ENCODE results near the gene TMPRSS13. TPM values are rescaled to one million over a fixed set of nuclear protein-coding genes. Genes with fewer than 3 reads are reported as not detected.

Gene TMPRSS13
- total RNA-seq, 4 donors from 2014 or later, result 0.27 to 0.79 TPM; not detected in 2

DNA sequence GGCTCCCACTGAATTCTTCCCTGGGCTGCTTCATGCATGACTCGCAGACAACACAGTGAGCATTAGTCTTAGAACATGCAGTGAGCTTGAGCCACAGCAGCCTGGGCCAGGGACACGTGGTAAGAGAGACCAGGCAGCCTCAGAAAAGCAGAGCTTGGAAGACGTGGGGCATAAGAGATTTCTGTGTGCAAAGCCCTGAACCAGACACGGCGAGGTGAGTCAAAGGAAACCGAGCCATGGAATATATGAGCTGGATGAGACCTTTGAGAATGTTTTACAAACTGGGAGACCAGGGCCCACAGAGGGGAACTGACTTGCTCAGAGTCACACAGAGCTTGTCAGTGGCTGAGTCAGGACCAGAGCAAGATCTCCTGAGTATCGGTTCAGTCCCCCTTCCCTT lies 44.2 kb downstream of the TMPRSS13 start:
- 64 to 73% methylated on average over 3 to 7 of the region's 7 CpGs for WGBS, 2 donors (ENCODE audit: low coverage in 1 of 2)
- TF ChIP-seq, protein P1, sequence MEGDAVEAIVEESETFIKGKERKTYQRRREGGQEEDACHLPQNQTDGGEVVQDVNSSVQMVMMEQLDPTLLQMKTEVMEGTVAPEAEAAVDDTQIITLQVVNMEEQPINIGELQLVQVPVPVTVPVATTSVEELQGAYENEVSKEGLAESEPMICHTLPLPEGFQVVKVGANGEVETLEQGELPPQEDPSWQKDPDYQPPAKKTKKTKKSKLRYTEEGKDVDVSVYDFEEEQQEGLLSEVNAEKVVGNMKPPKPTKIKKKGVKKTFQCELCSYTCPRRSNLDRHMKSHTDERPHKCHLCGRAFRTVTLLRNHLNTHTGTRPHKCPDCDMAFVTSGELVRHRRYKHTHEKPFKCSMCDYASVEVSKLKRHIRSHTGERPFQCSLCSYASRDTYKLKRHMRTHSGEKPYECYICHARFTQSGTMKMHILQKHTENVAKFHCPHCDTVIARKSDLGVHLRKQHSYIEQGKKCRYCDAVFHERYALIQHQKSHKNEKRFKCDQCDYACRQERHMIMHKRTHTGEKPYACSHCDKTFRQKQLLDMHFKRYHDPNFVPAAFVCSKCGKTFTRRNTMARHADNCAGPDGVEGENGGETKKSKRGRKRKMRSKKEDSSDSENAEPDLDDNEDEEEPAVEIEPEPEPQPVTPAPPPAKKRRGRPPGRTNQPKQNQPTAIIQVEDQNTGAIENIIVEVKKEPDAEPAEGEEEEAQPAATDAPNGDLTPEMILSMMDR (IDR thresholded peaks at IDR 0.05), result no peak
- TF ChIP-seq POLR2AphosphoS5 (IDR thresholded peaks at IDR 0.05) (no peak), EP300 (IDR thresholded peaks at IDR 0.05; ENCODE audit: low read depth) (no peak), POLR2A (IDR thresholded peaks at IDR 0.05) (no peak)
- Histone ChIP-seq H3K4me1 (peaks cover 6 to 32% (median 18%) of the 10 kb centered on the region in 4 donors), H3K36me3 (no peaks in the 10 kb centered on the region), H3K27me3 (no peaks in the 10 kb centered on the region), H3K27ac (peak overlapping the region; percentile 69 to 91 (median 81)), H3K4me3 (no peak overlapping the region), H3K9me3 (no peaks in the 10 kb centered on the region)
- DNase-seq, result no peak
- intact Hi-C loops (cut with DNase I; ENCODE audit: low total_unique reads), result no loop called here
- in situ Hi-C loops (cut with MboI; ENCODE audit: low pct_ligation_motif_present in 1 of 4, low pct_unique_long_range_greater_than_20kb in 1 of 4, low sequenced_read_pairs in 3 of 4), result no loop called here

DNA sequence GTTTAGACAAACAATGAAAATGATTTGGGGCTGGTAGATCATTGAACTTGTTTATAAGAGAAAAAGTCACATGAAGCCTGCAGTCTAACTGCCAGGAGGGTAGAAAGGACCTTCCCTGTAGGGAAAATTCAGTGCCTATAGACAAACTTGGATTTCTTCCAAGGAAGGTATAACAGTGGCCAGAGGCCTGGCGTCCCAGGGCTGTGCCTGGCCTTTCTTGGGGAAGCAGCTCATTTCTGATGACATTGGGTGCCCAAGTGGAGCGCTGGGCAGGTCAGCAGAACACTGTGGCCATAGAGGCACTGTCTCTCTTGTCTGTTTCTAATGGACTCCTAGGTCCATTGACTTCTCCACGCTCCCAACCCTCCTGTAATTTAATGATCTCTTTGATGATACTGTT lies 46.1 kb downstream of the TMPRSS13 start:
- Histone ChIP-seq H3K36me3 (no peaks in the 10 kb centered on the region), H3K27ac (peak overlapping the region; percentile 69 to 91 (median 81)), H3K27me3 (peaks cover 12% of the 10 kb centered on the region), H3K9me3 (no peaks in the 10 kb centered on the region), H3K4me3 (no peak overlapping the region), H3K4me1 (peaks cover 6 to 32% (median 18%) of the 10 kb centered on the region in 4 donors)
- in situ Hi-C loops (cut with MboI; ENCODE audit: low pct_ligation_motif_present in 1 of 4, low pct_unique_long_range_greater_than_20kb in 1 of 4, low sequenced_read_pairs in 3 of 4) (no loop called here), intact Hi-C loops (cut with DNase I; ENCODE audit: low total_unique reads) (no loop called here)
- 50 to 73% methylated on average over 1 to 3 of the region's 3 CpGs for WGBS, 2 donors (ENCODE audit: low coverage in 1 of 2)
- no peak for DNase-seq
- TF ChIP-seq, protein P1 (IDR thresholded peaks at IDR 0.05), result no peak
- TF ChIP-seq EP300 (IDR thresholded peaks at IDR 0.05; ENCODE audit: low read depth), result no peak
- TF ChIP-seq POLR2A (IDR thresholded peaks at IDR 0.05), result no peak
- TF ChIP-seq POLR2AphosphoS5 (IDR thresholded peaks at IDR 0.05), result no peak

DNA sequence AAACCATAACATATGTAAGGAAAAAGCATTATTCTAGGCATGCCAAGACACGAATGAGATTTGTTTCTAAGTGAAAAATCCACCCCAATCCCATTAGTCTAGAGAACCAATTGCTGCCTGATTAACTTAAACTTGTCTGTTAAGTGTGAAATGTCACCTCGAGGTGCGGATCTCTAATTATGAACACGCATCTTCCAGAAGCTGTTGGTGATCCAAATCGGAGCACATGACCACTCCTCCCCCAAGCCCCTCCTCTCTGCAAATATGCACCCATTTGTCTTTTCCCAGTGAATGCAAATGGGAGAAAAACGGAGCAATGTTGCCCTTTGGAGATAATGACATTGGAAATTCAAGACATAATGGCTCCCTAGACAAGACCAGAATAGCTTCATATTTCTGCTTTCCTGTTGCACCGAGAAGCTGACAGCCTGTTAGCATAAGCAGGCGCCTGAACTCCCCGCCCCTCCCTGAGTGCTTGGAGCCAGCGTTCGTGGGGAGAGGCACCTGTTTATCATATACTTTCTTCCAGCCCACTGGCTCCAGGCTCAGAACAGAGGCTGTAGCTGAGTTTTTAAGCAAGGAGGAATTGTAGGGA lies 46.8 kb downstream of the TMPRSS13 start:
- Histone ChIP-seq H3K36me3 (no peaks in the 10 kb centered on the region), H3K27me3 (peaks cover 19% of the 10 kb centered on the region), H3K9me3 (no peaks in the 10 kb centered on the region), H3K4me3 (no peak overlapping the region), H3K4me1 (peaks cover 6 to 35% (median 18%) of the 10 kb centered on the region in 4 donors), H3K27ac (peak overlapping the region; percentile 69 to 91 (median 81))
- in situ Hi-C loops (cut with MboI; ENCODE audit: low pct_ligation_motif_present in 1 of 4, low pct_unique_long_range_greater_than_20kb in 1 of 4, low sequenced_read_pairs in 3 of 4) (no loop called here), intact Hi-C loops (cut with DNase I; ENCODE audit: low total_unique reads) (no loop called here)
- TF ChIP-seq POLR2A (IDR thresholded peaks at IDR 0.05) (no peak), POLR2AphosphoS5 (IDR thresholded peaks at IDR 0.05) (peak in 1 of 3 donors; percentile 16), EP300 (IDR thresholded peaks at IDR 0.05; ENCODE audit: low read depth) (no peak)
- DNase-seq, result no peak
- WGBS, 2 donors (ENCODE audit: low coverage in 1 of 2), result 34 to 54% methylated on average over 4 to 11 of the region's 11 CpGs

DNA sequence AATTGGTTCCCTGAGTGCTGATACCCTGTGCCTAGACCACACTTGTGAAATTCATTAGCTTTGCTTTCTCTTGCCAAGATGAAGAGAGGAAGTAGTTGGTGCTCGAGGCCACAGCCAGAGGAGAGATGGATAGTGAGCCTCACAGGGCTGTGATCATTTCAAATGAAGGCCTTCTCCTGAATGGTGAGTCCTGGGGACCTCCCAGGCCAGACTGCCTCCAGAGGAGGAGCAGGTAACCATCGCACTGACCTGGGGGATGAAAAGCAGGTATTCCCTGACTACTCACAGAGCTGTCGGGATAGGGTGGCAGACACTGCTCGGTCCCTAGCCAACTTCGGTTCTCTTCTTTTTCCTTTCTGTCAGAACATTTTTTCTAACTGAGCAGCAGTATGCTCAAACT lies 48.0 kb downstream of the TMPRSS13 start:
- WGBS, 2 donors (ENCODE audit: low coverage in 1 of 2), result 82 to 86% methylated on average over 5 of the region's 5 CpGs
- TF ChIP-seq EP300 (IDR thresholded peaks at IDR 0.05; ENCODE audit: low read depth), result no peak
- peak overlapping the region in 2 of 4 donors; percentile 3 to 91 for H3K27ac ChIP-seq
- intact Hi-C loops (cut with DNase I; ENCODE audit: low total_unique reads) (no loop called here), in situ Hi-C loops (cut with MboI; ENCODE audit: low pct_ligation_motif_present in 1 of 4, low pct_unique_long_range_greater_than_20kb in 1 of 4, low sequenced_read_pairs in 3 of 4) (no loop called here)
- H3K9me3 ChIP-seq, result no peaks in the 10 kb centered on the region
- H3K27me3 ChIP-seq, result peaks cover 30% of the 10 kb centered on the region
- H3K4me1 ChIP-seq, result peaks cover 6 to 45% (median 24%) of the 10 kb centered on the region in 4 donors
- no peak for DNase-seq
- H3K4me3 ChIP-seq, result no peak overlapping the region
- H3K36me3 ChIP-seq, result no peaks in the 10 kb centered on the region

DNA sequence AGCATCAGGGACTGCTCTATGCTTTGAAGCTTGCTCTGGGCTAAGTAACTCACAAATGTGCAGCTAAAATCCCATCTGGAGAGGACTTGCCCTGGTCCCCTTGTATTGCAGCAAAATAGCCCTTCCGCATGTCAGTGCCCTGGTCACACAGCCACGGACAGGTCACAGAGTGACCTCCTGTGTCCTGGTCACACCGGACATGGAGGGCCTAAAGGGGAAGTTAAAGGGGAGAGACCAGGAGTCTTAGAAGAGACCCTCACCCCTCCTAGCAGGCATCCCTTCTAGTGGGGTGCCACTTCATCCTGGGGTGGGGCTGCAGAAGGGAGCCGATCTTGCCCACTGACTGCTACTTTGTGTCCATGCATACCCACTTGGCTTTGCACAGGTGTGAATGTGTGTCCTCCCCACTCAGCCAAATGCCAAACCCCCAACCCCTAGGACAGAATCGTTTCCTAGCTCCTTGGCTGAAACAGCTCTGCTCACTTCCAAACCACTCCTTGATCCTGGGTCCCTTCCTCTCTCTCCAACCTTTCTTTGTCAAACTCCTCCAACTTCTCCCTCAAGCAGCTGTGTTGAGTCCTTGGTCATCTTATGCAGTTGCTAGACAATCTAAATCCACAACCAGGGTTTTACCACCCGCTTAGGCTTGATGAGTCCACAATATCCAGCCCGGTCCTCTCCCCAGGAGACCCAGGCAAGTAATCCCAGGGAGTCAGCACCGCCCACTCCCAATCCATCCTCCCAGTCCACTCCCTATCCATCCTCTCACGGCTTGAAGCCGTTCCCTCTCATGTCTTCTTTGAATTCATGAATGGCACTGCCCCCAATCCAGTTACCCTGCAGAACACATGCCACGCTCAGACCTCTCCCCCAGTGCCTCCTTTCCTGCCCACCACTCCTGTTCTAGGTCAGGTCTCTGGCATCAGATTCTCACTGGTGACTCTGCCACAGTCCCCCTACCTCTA lies 49.4 kb downstream of the TMPRSS13 start:
- Histone ChIP-seq H3K36me3 (no peaks in the 10 kb centered on the region), H3K4me1 (peaks cover 6 to 45% (median 29%) of the 10 kb centered on the region in 4 donors), H3K4me3 (no peak overlapping the region), H3K27ac (peak overlapping the region in 1 of 4 donors; percentile 91), H3K27me3 (peaks cover 45% of the 10 kb centered on the region), H3K9me3 (no peaks in the 10 kb centered on the region)
- DNase-seq, result no peak
- no peak for TF ChIP-seq POLR2A (IDR thresholded peaks at IDR 0.05)
- no peak for TF ChIP-seq POLR2AphosphoS5 (IDR thresholded peaks at IDR 0.05)
- TF ChIP-seq EP300 (IDR thresholded peaks at IDR 0.05; ENCODE audit: low read depth), result no peak
- TF ChIP-seq, protein P1 (IDR thresholded peaks at IDR 0.05), result no peak
- in situ Hi-C loops (cut with MboI; ENCODE audit: low pct_ligation_motif_present in 1 of 4, low pct_unique_long_range_greater_than_20kb in 1 of 4, low sequenced_read_pairs in 3 of 4) (no loop called here), intact Hi-C loops (cut with DNase I; ENCODE audit: low total_unique reads) (no loop called here)
- WGBS, 2 donors (ENCODE audit: low coverage in 1 of 2), result 86 to 100% methylated on average over 1 to 11 of the region's 11 CpGs

All from transverse colon (tissue), 4 donors.